ENCODE data around the gene SMIM9.

- TF ChIP-seq CTCF (IDR thresholded peaks at IDR 0.05) (no peak), POLR2A (IDR thresholded peaks at IDR 0.05) (no peak), POLR2AphosphoS5 (IDR thresholded peaks at IDR 0.05) (no peak), EP300 (IDR thresholded peaks at IDR 0.05) (no peak)
These were observed at the start of gene SMIM9 for GRCh38 chrX:154834562-154834961.

All from suprapubic skin (tissue), 4 donors.